Jurkat, Clone E6-1 (cell line): Measurements from ENCODE around the gene CLCN1.

Source experiments
- DNase-seq: peaks from one replicate; pipeline ENCODE4 v3.0.0-alpha.2; 2011; ENCODE audit warnings: low read depth, low spot score
- H3K4me3 ChIP-seq: 2 replicates; pipeline ENCODE4 v1.5.1; 2011; ENCODE audit warnings: mild to moderate bottlenecking, low read length, control low read depth, moderate library complexity

Gene CLCN1

DNA sequence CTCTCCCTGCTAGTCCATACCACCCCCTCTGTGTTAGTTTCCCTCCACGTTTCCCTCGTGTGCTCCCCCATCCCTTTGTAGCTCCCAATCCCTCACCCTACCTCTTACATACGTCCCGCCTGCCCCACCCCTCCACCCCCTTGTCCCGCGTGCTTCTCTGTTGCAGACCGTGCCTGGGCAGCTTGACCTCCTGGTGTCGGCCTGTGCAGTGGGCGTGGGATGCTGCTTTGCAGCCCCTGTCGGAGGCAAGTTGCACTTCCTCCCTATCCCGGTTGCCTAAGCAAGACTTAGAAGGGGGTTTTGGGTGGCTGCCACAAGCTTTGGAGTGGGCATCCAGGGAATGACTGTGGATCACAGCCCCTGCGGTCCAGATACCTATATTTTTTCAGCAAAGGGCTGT, 7.7 kb downstream of the CLCN1 start:
- DNase-seq, result no peak

DNA sequence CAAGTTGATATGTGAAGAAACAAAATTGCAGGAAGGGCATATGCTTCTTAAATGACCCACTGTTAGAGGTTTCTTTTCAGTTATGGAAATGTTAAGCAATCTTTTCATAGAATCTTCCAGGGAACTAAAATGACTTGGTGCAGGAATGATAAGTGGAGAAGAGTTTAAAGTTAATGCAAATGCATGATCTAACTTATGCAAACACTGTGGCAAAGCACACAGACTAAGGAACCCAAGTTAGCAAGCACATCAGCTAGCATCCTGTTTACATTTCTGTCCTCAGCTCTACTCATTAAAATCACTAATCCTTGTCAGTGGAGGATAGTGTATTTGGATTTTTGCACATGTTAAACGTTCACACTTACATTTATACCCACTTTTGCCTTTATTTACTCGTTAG, 9.3 kb downstream of the CLCN1 start:
- DNase-seq, result no peak
- H3K4me3 ChIP-seq, result no peak overlapping the region

More for the DNA sequence above, 7.7 kb downstream of the CLCN1 start:
- H3K4me3 ChIP-seq, result no peak overlapping the region

- no peak overlapping the region for H3K4me3 ChIP-seq
- no peak for DNase-seq
Observed at GRCh38 chr7:143327903-143328302, 12.0 kb downstream of the CLCN1 start.

DNA sequence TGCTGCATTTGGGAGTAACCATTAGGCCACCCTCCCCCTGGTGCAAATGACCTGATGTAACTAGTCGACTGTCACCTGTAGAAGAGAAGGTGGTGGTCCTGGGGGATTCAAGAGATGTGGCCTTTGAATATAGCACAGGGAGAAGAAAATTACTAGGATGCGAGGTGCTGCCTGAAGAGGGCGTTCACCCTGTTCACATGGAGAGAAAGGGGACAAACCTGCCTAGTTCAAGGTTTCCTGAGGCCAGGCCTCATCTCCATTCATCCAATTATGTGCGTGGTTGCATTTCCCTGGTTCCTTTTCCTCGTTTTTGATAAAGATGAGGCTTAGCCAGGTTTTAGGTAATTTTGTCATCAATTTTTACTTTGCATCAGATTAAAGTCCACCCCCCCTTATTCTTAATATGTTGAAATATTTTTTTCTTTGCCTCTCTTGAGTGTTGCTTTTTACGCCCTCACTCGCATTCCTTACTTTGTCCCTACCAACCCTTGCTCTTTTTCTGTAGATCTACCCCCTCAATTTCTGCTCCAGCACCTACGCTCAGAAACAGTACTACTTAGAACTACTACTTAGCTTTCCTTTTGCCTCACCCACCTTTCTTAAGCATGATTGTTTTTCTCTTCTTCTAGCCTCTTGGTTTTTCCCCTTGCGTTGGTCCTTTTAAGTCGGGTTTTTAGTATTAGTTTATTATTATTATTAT, 13.7 kb downstream of the CLCN1 start:
- no peak for DNase-seq
- no peak overlapping the region for H3K4me3 ChIP-seq

DNA sequence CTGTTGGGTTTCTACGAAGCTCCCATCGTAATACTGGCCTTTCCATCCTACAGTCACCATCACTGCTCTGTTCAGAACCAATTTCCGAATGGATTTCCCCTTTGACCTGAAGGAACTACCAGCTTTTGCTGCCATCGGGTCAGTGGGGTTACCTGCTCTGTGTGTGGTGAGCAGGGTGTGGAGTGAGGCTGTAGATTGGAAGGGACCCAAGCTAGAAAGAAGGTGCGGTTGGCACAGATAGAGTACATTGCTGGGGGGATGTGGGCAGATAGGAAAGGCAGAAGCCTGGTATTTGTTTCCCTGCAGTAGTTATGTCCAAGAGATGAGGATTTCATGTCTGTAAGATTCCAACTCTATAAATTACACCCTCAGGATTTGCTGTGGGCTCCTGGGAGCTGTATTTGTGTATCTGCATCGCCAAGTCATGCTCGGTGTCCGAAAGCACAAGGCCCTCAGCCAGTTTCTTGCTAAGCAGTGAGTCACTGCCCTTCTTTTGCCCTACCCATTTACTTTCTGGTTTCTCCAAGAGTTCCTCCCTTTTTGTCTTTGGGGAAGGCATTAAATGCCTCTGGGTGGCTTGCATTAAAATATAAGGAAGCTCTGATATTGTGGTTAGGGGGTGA, 15.4 kb downstream of the CLCN1 start:
- no peak overlapping the region for H3K4me3 ChIP-seq

GRCh38 chr7:143334244-143334643, 18.3 kb downstream of the CLCN1 start:
- no peak for DNase-seq
- H3K4me3 ChIP-seq, result no peak overlapping the region

More for the DNA sequence above, 15.4 kb downstream of the CLCN1 start:
- no peak for DNase-seq

GRCh38 chr7:143337216-143337615, 21.3 kb downstream of the CLCN1 start:
- DNase-seq, result no peak
- H3K4me3 ChIP-seq, result no peak overlapping the region

DNA sequence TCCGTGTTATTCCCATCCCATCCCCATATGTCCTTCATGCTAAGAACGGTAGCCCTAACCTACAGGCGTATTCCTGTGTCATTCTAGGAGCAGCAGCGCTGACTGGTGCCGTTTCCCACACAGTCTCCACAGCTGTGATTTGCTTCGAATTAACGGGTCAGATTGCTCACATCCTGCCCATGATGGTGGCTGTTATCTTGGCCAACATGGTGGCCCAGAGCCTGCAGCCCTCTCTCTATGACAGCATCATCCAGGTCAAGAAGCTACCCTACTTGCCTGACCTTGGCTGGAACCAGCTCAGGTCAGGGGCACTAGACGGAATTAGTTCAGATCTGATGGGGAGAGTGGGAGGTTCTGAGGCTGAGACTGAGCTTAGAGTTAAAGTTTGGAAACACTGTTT, 25.9 kb downstream of the CLCN1 start:
- DNase-seq, result no peak
- H3K4me3 ChIP-seq, result no peak overlapping the region

- no peak for DNase-seq
- H3K4me3 ChIP-seq, result no peak overlapping the region
Observed at GRCh38 chr7:143343596-143343995, 27.7 kb downstream of the CLCN1 start.

GRCh38 chr7:143345428-143345900, 29.6 kb downstream of the CLCN1 start:
- no peak for DNase-seq
- no peak overlapping the region for H3K4me3 ChIP-seq

DNA sequence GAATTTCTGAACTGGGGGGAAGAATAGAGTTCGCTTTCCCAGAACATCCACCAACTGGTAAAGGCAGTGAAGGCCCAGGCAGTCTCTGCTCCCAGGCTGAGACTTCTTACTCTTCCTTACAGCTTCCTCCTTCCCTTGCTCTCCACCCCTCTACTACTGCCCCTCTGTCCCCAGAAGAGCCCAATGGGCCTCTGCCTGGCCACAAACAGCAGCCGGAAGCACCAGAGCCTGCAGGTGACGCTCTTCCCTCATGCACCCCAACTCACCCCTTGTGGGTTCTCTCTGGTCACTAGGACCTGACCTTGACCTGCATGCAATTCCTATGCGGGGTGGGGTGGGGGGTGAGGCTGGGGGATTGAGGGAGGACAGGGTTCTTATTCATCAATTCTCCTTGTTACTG, 30.1 kb downstream of the CLCN1 start:
- no peak overlapping the region for H3K4me3 ChIP-seq
- DNase-seq, result no peak

DNA sequence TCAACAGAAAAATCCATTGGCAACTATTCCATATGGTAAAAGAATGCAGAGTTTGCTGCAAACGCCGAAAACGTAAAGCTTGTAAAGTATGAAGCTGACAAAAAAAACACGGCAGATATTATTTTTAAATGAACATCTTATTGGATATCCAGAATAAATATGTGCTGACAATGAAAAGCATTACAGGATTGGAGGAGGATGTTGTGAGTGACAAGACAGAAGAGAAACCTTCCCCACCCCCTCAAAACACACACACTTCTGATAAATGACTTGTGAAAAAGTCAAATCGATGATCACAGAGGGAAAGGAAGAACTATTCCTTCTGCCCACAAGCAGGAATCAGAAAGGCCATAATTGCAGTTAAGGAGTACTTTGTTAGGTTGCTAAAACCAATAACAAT, 32.0 kb downstream of the CLCN1 start:
- H3K4me3 ChIP-seq, result no peak overlapping the region
- no peak for DNase-seq

- H3K4me3 ChIP-seq, result no peak overlapping the region
- DNase-seq, result no peak
Observed at GRCh38 chr7:143351060-143351459, 35.1 kb downstream of the CLCN1 start.

- H3K4me3 ChIP-seq, result no peak overlapping the region
- DNase-seq, result no peak
Observed at GRCh38 chr7:143351574-143351973, 35.7 kb downstream of the CLCN1 start.

GRCh38 chr7:143352531-143353002, 36.7 kb downstream of the CLCN1 start:
- no peak for DNase-seq
- H3K4me3 ChIP-seq, result no peak overlapping the region

DNA sequence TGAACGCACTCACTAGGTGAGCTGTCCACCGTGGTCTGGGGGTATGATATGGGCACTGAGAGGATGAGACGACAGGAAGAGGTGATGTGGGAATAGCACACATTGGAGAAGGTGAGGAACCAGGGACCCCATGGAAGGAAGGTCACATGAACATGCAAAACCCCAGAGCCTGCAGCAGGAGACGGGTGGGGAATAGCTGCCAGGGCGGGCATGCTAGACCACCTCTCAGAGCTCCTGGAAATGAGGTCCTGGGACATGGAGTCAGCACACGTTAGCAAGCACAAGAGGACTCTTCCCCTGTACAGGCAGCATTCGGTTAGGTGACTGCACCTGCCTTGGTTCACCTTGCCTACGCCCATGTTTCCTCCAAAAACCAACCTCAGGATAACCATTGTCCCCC, 38.5 kb downstream of the CLCN1 start:
- no peak for DNase-seq

DNA sequence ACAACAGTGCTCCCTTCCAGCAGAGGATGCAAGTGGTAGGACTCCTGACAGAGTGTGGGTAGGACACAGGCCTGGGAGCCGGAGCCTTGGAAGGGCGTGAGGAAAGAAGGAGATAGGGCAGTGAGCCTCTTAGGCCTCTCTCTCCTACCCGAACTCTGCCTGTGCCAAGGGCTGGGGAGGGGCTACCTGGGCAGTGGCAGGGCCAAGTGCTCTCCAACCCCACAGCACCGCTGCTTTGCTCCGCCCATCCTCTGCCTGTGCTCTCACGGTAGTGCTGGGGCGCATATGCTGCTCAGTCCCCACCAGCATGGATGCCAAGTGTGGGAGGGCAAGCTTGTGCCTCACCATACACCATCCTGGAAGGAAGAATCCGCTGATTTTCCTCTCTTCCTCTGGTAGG, 39.1 kb downstream of the CLCN1 start:
- DNase-seq, result no peak
- no peak overlapping the region for H3K4me3 ChIP-seq

More for the DNA sequence above, 38.5 kb downstream of the CLCN1 start:
- no peak overlapping the region for H3K4me3 ChIP-seq

GRCh38 chr7:143355450-143356385, 39.8 kb downstream of the CLCN1 start:
- H3K4me3 ChIP-seq, result no peak overlapping the region
- peak; percentile 39 for DNase-seq

DNA sequence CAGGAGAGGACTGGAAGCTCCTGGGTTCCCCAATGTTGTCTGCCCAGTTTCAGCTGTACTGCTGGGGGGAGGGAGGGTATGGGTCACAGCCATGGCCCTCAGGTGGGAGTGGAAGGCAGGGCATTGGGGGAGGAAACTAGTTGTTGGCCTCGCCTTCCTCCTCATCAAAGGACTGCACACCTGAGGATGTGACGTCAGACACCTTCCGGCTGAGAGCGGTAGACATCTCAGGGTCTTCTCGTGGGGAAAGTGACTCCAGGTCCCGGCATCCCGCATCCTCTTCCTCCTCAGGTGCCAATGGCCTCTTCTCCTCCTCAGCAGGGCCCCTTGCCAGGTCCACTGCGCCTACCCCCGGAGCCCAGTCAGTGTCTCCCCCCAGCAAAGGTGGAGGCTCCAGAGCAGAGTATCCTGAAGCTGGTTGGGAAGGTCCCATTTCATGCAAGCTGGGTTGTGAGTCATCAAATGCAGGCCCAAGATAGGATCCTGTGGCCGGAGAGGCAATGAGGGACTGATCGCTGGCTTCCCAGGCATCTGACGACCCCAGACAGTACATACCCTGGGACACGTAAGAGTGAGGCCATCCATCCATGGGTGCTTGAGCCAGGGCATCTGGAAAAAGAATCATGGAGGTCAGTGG, 40.6 kb downstream of the CLCN1 start:
- no peak for DNase-seq
- no peak overlapping the region for H3K4me3 ChIP-seq
